ENCODE results near the gene ASF1A.

Gene ASF1A

DNA sequence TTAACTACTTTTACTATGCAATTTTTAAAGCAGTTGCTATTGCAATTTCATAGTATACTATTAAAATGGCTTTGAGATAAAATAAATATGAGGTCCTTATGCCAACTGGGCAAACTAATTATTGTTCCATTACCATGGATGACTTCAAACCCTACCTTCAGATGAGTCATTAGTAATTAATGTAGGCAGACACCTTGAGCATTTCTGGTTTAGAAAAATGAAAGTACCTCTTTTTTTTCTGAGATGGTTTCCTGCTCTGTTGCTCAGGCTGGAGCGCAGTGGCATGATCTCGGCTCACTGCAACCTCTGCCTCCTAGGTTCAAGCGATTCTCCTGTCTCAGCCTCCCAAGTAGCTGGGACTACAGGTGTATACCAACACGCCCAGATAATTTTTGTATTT, 11.9 kb downstream of the ASF1A start:
- Histone ChIP-seq H3K4me1 (ENCODE audit: control extremely low read depth in 1 of 4, control insufficient read depth in 4 of 4, insufficient read depth in 4 of 4, low read length in 3 of 4) (no peaks in the 10 kb centered on the region), H3K36me3 (ENCODE audit: control insufficient read depth in 4 of 4, insufficient read depth in 4 of 4, low read length in 3 of 4) (peaks cover 31 to 67% (median 56%) of the 10 kb centered on the region in 4 experiments), H3K27ac (ENCODE audit: insufficient read depth in 1 of 2, low read depth in 1 of 2, low read length in 2 of 2, poor library complexity in 1 of 2, severe bottlenecking in 2 of 2) (no peak overlapping the region), H3K9me3 (ENCODE audit: control extremely low read depth in 1 of 5, control insufficient read depth in 4 of 5, insufficient read depth in 2 of 5, low read depth in 1 of 5, low read length in 4 of 5) (no peaks in the 10 kb centered on the region), H3K4me3 (ENCODE audit: control insufficient read depth in 1 of 7, extremely low read depth in 1 of 7, insufficient read depth in 4 of 7, low read depth in 2 of 7, low read length in 6 of 7) (no peak overlapping the region), H3K27me3 (replicated peaks in 2 of 5; ENCODE audit: control insufficient read depth in 4 of 5, insufficient read depth in 5 of 5, low read length in 4 of 5) (no peaks in the 10 kb centered on the region)
- no peak for DNase-seq
- 100% methylated on average over 4 of the region's 4 CpGs for WGBS (ENCODE audit: insufficient coverage)
- ChIA-PET CTCF (interaction anchor here (3.1 kb wide), 1 partner anchor 10 kb away, joined by 13 read pairs; no protein-coding TSS in a partner anchor), POLR2A (no interaction called here)

DNA sequence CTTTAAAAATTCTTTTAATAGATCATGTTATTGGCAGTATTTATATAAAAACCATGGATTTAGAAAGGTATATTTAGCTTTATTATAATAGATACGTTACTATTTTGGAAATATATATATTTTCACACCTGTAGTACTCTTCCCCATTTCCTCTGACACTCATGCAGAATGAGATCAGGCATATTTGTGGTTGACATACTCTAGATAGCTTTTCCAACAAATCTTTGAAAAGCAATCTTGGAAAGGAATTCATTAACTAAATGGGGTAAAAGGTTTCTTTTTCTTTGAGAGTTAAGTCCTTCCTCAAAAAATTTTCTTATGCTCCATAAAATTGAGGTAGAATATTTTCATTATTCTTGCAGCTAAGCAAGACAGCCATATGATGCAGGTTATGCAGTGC, 14.5 kb downstream of the ASF1A start:
- no peaks in the 10 kb centered on the region for H3K4me1 ChIP-seq (ENCODE audit: control extremely low read depth in 1 of 4, control insufficient read depth in 4 of 4, insufficient read depth in 4 of 4, low read length in 3 of 4)
- H3K9me3 ChIP-seq (ENCODE audit: control extremely low read depth in 1 of 5, control insufficient read depth in 4 of 5, insufficient read depth in 2 of 5, low read depth in 1 of 5, low read length in 4 of 5): no peaks in the 10 kb centered on the region
- no peak for DNase-seq
- WGBS (ENCODE audit: insufficient coverage): no CpG with 5 or more reads among the region's 1 CpG
- peaks cover 35 to 74% (median 56%) of the 10 kb centered on the region in 4 experiments for H3K36me3 ChIP-seq (ENCODE audit: control insufficient read depth in 4 of 4, insufficient read depth in 4 of 4, low read length in 3 of 4)
- POLR2A ChIA-PET: no interaction called here
- H3K27me3 ChIP-seq (replicated peaks in 2 of 5; ENCODE audit: control insufficient read depth in 4 of 5, insufficient read depth in 5 of 5, low read length in 4 of 5): no peaks in the 10 kb centered on the region
- H3K27ac ChIP-seq (ENCODE audit: insufficient read depth in 1 of 2, low read depth in 1 of 2, low read length in 2 of 2, poor library complexity in 1 of 2, severe bottlenecking in 2 of 2): no peak overlapping the region
- CTCF ChIA-PET: interaction anchor here (1.6 kb wide), 1 partner anchor 12 kb away, joined by 9 read pairs; no protein-coding TSS in a partner anchor
- no peak overlapping the region for H3K4me3 ChIP-seq (ENCODE audit: control insufficient read depth in 1 of 7, extremely low read depth in 1 of 7, insufficient read depth in 4 of 7, low read depth in 2 of 7, low read length in 6 of 7)

DNA sequence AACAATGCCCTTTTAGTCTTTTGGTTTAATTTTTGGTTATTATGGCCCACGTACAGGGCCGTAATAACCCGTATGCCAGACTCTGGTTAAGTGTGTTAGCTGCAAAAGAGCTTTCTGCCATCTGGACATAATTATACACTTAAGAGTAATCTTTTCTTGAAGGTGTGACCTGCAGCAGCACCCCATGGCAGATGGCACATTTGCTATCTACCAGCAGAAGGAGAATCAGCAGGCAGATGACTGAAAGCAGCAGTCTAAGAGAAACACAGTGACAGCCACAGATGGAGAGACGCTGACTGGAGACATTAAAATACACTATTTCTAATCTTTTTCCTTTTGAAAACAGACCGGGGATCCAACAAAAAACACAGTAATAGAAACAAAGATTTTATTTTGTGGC, 18.7 kb downstream of the ASF1A start:
- Histone ChIP-seq H3K27me3 (replicated peaks in 2 of 5; ENCODE audit: control insufficient read depth in 4 of 5, insufficient read depth in 5 of 5, low read length in 4 of 5) (no peaks in the 10 kb centered on the region), H3K27ac (ENCODE audit: insufficient read depth in 1 of 2, low read depth in 1 of 2, low read length in 2 of 2, poor library complexity in 1 of 2, severe bottlenecking in 2 of 2) (no peak overlapping the region), H3K9me3 (ENCODE audit: control extremely low read depth in 1 of 5, control insufficient read depth in 4 of 5, insufficient read depth in 2 of 5, low read depth in 1 of 5, low read length in 4 of 5) (no peaks in the 10 kb centered on the region), H3K4me1 (ENCODE audit: control extremely low read depth in 1 of 4, control insufficient read depth in 4 of 4, insufficient read depth in 4 of 4, low read length in 3 of 4) (no peaks in the 10 kb centered on the region), H3K4me3 (ENCODE audit: control insufficient read depth in 1 of 7, extremely low read depth in 1 of 7, insufficient read depth in 4 of 7, low read depth in 2 of 7, low read length in 6 of 7) (no peak overlapping the region), H3K36me3 (ENCODE audit: control insufficient read depth in 4 of 4, insufficient read depth in 4 of 4, low read length in 3 of 4) (peaks cover 28 to 76% (median 55%) of the 10 kb centered on the region in 4 experiments)
- CTCF ChIA-PET: interaction anchor here (1.3 kb wide), 1 partner anchor 16 kb away, joined by 5 read pairs; no protein-coding TSS in a partner anchor
- no peak for DNase-seq
- POLR2A ChIA-PET: no interaction called here
- WGBS (ENCODE audit: insufficient coverage): 100% methylated on average over 1 of the region's 5 CpGs

DNA sequence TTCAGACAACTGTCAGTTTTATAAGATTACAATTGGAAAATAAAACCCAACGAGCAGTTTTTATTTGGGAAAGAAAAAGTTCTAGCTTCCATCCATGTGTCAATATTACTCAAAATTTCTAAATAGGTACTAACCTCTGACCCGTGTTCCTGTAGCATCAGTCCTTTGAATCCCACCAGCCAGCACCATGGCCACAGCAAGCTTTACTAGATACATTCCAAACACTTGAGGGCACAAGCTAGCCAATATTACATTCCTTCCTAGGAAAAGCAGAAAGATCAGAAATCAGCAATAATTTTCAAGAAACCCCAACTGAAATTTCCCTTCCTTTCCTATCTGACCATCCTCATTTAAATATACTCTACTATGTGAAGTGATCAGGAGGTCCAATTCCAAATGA, 19.2 kb downstream of the ASF1A start:
- no peak overlapping the region for H3K27ac ChIP-seq (ENCODE audit: insufficient read depth in 1 of 2, low read depth in 1 of 2, low read length in 2 of 2, poor library complexity in 1 of 2, severe bottlenecking in 2 of 2)
- peaks cover 26 to 75% (median 56%) of the 10 kb centered on the region in 4 experiments for H3K36me3 ChIP-seq (ENCODE audit: control insufficient read depth in 4 of 4, insufficient read depth in 4 of 4, low read length in 3 of 4)
- CTCF ChIA-PET: interaction anchor here (1.1 to 1.3 kb wide), 2 partner anchors 11 to 16 kb away, joined by 3 to 5 read pairs; no protein-coding TSS in a partner anchor
- no peaks in the 10 kb centered on the region for H3K27me3 ChIP-seq (replicated peaks in 2 of 5; ENCODE audit: control insufficient read depth in 4 of 5, insufficient read depth in 5 of 5, low read length in 4 of 5)
- POLR2A ChIA-PET: no interaction called here
- no peak overlapping the region for H3K4me3 ChIP-seq (ENCODE audit: control insufficient read depth in 1 of 7, extremely low read depth in 1 of 7, insufficient read depth in 4 of 7, low read depth in 2 of 7, low read length in 6 of 7)
- H3K4me1 ChIP-seq (ENCODE audit: control extremely low read depth in 1 of 4, control insufficient read depth in 4 of 4, insufficient read depth in 4 of 4, low read length in 3 of 4): no peaks in the 10 kb centered on the region
- DNase-seq: no peak
- 100% methylated on average over 1 of the region's 2 CpGs for WGBS (ENCODE audit: insufficient coverage)
- H3K9me3 ChIP-seq (ENCODE audit: control extremely low read depth in 1 of 5, control insufficient read depth in 4 of 5, insufficient read depth in 2 of 5, low read depth in 1 of 5, low read length in 4 of 5): no peaks in the 10 kb centered on the region

DNA sequence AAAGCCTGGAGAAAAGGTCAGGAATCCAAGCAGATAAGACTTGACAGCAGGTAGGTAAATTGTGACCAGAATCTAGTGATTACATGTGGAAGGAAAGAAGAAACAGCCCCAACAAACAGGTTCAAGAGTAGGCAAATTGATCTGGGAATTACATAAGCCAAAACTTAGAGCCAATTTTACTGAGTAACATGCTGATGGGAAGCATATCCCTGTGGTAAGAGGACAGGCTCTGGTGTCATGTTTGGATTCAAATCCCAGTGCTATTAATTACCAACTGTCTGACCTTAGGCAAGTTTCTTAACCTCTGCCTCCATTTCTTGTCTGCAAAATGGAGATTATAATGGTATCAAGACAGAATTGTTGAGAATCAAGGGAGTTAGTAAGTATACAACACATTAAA, 20.6 kb downstream of the ASF1A start:
- Histone ChIP-seq H3K9me3 (ENCODE audit: control extremely low read depth in 1 of 5, control insufficient read depth in 4 of 5, insufficient read depth in 2 of 5, low read depth in 1 of 5, low read length in 4 of 5) (no peaks in the 10 kb centered on the region), H3K27me3 (replicated peaks in 2 of 5; ENCODE audit: control insufficient read depth in 4 of 5, insufficient read depth in 5 of 5, low read length in 4 of 5) (no peaks in the 10 kb centered on the region), H3K4me3 (ENCODE audit: control insufficient read depth in 1 of 7, extremely low read depth in 1 of 7, insufficient read depth in 4 of 7, low read depth in 2 of 7, low read length in 6 of 7) (no peak overlapping the region), H3K36me3 (ENCODE audit: control insufficient read depth in 4 of 4, insufficient read depth in 4 of 4, low read length in 3 of 4) (peaks cover 19 to 72% (median 55%) of the 10 kb centered on the region in 4 experiments), H3K4me1 (ENCODE audit: control extremely low read depth in 1 of 4, control insufficient read depth in 4 of 4, insufficient read depth in 4 of 4, low read length in 3 of 4) (no peaks in the 10 kb centered on the region), H3K27ac (ENCODE audit: insufficient read depth in 1 of 2, low read depth in 1 of 2, low read length in 2 of 2, poor library complexity in 1 of 2, severe bottlenecking in 2 of 2) (no peak overlapping the region)
- POLR2A ChIA-PET: no interaction called here
- no peak for DNase-seq
- CTCF ChIA-PET: interaction anchor here (1.0 kb wide), 1 partner anchor 9 kb away, joined by 3 read pairs; no protein-coding TSS in a partner anchor

DNA sequence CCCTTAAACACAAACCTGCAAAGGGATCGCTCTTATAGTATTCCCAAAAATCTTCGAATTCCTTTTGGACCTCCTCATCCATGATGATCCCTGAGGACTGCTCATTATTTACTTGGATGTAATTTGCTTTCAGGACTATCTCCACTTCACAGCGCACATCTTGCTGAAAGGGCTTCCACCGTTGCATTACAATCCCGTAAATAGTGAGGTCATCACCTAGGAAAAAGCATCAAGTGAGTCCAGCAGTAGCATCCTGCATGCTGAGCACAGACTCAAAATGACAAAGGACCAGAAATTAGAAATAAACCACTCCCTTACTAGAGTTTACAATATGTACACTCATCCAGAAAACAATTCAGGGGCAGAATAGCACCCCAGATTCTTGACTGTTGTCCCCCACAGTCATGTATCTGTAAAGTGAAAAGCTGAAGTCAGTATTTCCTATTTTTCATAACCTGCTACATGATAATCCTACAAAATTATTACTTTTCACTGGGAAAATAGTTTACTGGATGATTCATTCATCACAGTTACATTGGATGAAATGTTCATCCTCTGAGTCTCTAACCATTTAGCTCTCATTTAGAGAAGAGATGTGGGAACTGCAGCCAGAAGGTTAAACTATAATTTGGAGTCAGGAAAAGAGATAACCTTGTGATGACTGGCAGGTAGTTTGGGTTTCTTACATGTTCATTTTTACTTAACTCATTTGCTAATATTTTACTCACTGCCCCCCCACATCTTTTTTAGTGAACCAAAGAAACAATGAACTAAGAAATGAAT, 23.8 kb downstream of the ASF1A start:
- no peaks in the 10 kb centered on the region for H3K4me1 ChIP-seq (ENCODE audit: control extremely low read depth in 1 of 4, control insufficient read depth in 4 of 4, insufficient read depth in 4 of 4, low read length in 3 of 4)
- WGBS (ENCODE audit: insufficient coverage): 100% methylated on average over 4 of the region's 5 CpGs
- peaks cover 21 to 80% (median 58%) of the 10 kb centered on the region in 4 experiments for H3K36me3 ChIP-seq (ENCODE audit: control insufficient read depth in 4 of 4, insufficient read depth in 4 of 4, low read length in 3 of 4)
- H3K27me3 ChIP-seq (replicated peaks in 2 of 5; ENCODE audit: control insufficient read depth in 4 of 5, insufficient read depth in 5 of 5, low read length in 4 of 5): no peaks in the 10 kb centered on the region
- ChIA-PET CTCF (interaction anchor here (1.2 kb wide), 1 partner anchor 13 kb away, joined by 3 read pairs; no protein-coding TSS in a partner anchor), POLR2A (no interaction called here)
- no peak overlapping the region for H3K27ac ChIP-seq (ENCODE audit: insufficient read depth in 1 of 2, low read depth in 1 of 2, low read length in 2 of 2, poor library complexity in 1 of 2, severe bottlenecking in 2 of 2)
- H3K9me3 ChIP-seq (ENCODE audit: control extremely low read depth in 1 of 5, control insufficient read depth in 4 of 5, insufficient read depth in 2 of 5, low read depth in 1 of 5, low read length in 4 of 5): no peaks in the 10 kb centered on the region
- H3K4me3 ChIP-seq (ENCODE audit: control insufficient read depth in 1 of 7, extremely low read depth in 1 of 7, insufficient read depth in 4 of 7, low read depth in 2 of 7, low read length in 6 of 7): no peak overlapping the region
- DNase-seq: no peak

DNA sequence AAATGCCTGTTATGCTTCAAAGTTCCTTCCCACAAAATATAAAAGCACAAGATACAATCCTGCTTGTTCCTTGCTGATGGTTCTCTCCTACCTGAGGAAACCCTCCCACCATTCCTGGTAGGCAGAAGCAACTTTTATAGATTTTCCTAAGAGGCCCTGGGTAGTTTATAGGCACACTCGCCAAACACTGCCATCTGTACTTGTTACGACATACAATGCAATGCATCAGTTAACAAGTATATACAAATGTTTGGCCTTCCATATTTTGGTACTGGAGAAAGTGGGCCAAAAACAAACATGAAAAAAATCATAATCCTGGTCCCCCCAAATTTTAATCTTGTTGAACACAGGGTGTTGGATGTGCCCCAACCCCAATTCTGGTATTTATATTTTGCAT, 24.4 kb downstream of the ASF1A start:
- ChIA-PET POLR2A (no interaction called here), CTCF (interaction anchor here (1.2 kb wide), 1 partner anchor 14 kb away, joined by 3 read pairs; no protein-coding TSS in a partner anchor)
- Histone ChIP-seq H3K27ac (ENCODE audit: insufficient read depth in 1 of 2, low read depth in 1 of 2, low read length in 2 of 2, poor library complexity in 1 of 2, severe bottlenecking in 2 of 2) (no peak overlapping the region), H3K9me3 (ENCODE audit: control extremely low read depth in 1 of 5, control insufficient read depth in 4 of 5, insufficient read depth in 2 of 5, low read depth in 1 of 5, low read length in 4 of 5) (no peaks in the 10 kb centered on the region), H3K36me3 (ENCODE audit: control insufficient read depth in 4 of 4, insufficient read depth in 4 of 4, low read length in 3 of 4) (peaks cover 24 to 84% (median 57%) of the 10 kb centered on the region in 4 experiments), H3K4me1 (ENCODE audit: control extremely low read depth in 1 of 4, control insufficient read depth in 4 of 4, insufficient read depth in 4 of 4, low read length in 3 of 4) (no peaks in the 10 kb centered on the region), H3K27me3 (replicated peaks in 2 of 5; ENCODE audit: control insufficient read depth in 4 of 5, insufficient read depth in 5 of 5, low read length in 4 of 5) (no peaks in the 10 kb centered on the region), H3K4me3 (ENCODE audit: control insufficient read depth in 1 of 7, extremely low read depth in 1 of 7, insufficient read depth in 4 of 7, low read depth in 2 of 7, low read length in 6 of 7) (no peak overlapping the region)
- no CpG with 5 or more reads among the region's 2 CpGs for WGBS (ENCODE audit: insufficient coverage)
- DNase-seq: no peak
